ENCODE measurements around the gene ACSL1.
A peak's percentile ranks its signal among the peaks of the same experiment; 100 is the strongest.
"Not testable (repeated sequence)": the region's sequence is repeated elsewhere in the genome, so short reads cannot be mapped to it uniquely, and the experiment has no call there.

Gene ACSL1

DNA sequence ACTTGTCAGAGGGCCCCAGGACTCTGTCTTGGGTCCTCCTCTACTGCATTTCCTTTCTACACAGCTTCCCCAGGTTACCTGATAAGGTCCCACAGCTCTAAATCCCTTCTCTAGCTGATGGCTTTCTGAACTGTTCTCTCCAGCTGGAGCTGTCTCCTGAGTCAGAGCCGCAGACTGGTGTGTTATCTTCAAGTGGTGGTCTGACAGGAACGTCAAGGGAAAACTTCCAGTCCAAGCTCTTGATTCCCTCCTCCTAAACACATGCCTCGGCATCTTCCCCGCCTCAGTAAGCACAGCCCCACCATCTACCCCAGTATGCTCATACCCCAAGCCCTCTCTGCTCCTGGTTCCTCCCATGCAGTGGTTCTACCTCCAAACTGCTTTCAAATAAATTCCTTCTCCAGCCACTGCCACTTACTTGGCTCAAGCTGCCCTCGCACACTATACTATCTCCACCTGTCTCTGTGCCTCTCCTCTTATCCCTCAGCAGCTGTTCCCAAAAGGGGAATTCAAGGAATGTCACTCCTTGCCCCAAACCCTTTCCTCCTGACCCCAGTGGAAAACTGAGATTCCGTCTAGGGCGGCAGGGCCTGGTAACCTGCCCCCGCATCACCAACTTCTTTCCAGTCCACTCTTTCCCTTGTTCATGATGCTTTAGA is 74.7 kb downstream of the ACSL1 start:
- DNase-seq: no peak

DNA sequence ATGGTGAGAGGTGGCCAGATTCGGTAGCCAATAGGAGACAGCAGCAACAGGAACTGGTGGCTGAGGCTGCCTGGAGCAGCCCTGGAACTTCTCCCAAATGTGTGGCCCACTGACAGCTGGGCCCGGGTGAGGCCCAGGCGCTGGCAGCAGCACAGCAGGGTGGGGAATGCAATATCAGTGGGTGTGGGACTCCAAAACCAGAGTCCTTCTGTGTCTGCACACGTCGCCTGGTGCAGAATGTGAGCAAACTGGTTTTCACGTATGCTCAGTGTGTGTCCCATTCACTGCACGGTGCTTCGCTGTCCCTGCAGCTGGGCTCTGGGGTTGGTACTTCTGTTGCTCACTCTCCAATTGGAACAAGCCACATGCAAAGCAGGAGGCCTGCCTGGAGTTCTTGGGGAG is 77.5 kb downstream of the ACSL1 start:
- no peak for DNase-seq

DNA sequence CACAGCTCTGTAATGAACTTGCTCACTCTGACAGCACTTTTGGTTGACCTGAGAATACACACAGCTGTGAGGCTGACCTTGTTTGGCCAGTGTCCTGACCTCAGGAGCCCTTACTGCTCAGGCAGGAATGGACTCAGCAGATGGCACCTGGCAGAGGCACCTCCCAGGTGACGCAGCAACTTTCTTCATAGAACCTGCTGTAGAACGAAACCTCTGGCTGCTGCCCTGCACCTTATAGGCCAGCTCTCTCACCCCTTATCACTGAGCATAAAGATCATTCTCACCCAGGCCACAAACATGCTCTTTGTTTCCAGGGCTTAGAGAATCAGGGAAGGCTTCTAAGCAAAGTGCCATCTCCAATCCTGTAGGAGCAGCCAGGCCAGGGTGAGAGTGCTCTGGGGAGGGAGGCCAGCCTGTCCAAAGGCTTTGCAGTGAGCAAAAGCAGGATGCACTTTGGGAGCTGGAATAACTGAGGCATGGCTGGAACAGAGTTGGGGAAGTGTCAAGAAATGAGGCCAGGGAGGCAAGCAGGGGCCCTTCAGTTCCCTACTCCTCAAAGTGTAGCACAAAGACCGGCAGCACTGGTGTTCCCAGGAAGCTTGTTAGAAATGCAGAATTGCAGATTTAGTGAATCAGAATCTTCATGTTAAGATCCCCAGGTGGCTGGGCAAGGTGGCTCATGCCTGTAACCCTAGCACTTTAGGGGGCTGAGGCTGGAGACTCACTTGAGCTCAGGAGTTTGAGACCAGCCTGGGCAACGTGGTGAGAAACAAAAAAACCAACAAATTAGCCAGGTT is 78.5 kb downstream of the ACSL1 start:
- DNase-seq: no peak

- DNase-seq: peak; percentile 71
Observed at GRCh38 chr4:184745831-184746795, 79.7 kb downstream of the ACSL1 start.

- no peak for DNase-seq
Observed at GRCh38 chr4:184744236-184744635, 81.5 kb downstream of the ACSL1 start.

DNA sequence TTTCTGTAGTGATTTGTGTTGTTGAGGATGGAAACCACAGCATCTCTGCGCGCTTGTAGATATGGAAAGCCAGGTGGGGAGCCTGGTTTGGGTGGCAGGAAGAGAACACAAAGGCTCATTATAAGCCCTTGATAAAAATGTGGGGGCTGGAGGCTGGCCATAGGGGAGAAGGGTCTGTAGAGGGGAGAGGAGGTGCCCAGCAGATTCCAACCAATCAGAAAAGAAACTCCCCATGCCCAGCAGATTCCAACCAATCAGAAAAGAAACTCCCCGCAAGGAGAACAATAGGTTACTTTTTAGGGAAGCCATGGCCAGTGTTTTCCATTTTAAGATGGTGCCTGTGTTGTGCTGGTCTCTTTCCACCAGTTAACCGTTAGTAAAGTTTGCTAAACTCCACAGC is 82.1 kb downstream of the ACSL1 start:
- no peak for DNase-seq

GRCh38 chr4:184741651-184742050 is 84.1 kb downstream of the ACSL1 start:
- DNase-seq: not testable (repeated sequence)

GRCh38 chr4:184740980-184741391 is 84.8 kb downstream of the ACSL1 start:
- DNase-seq: no peak

DNA sequence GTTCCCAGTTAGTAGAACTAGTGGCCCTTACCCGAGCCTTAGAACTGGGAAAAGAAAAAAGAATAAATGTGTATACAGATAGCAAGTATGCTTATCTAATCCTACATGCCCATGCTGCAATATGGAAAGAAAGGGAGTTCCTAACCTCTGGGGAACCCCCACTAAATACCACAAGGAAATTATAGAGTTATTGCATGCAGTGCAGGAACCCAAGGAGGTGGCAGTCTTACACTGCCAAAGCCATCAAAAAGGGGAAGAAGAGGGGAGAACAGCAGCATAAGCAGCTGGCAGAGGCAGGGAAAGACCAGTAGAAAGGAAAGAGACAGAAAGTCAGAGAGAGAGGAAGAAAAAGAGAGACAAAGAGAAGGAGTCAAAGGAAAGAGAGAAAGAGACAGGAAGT is 86.2 kb downstream of the ACSL1 start:
- not testable (repeated sequence) for DNase-seq

DNA sequence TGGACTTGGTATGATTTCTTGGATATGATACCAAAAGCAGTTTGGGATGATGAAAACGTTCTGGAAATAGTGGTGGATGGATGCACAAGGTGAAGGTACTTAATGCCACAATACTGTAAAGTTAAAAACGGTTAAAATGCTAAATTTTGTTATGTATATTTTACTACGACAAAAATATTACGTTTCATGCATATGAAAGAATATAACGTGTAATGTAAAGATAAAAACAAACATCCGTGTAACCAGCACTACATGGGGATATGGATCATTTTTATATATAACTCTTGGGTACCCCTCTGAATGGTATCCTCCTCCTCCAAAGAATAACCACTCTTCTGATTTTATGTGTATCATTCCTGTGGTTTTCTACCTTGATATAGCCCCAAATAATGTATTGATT is 91.0 kb downstream of the ACSL1 start:
- DNase-seq: no peak

GRCh38 chr4:184733654-184734524 is 91.9 kb downstream of the ACSL1 start, which contains the start of gene CENPU:
Gene CENPU, minus strand, starts transcription at chr4:184734096. Its CDS starts 34 bp downstream, at chr4:184734062.
- DNase-seq: peak; percentile 95

DNA sequence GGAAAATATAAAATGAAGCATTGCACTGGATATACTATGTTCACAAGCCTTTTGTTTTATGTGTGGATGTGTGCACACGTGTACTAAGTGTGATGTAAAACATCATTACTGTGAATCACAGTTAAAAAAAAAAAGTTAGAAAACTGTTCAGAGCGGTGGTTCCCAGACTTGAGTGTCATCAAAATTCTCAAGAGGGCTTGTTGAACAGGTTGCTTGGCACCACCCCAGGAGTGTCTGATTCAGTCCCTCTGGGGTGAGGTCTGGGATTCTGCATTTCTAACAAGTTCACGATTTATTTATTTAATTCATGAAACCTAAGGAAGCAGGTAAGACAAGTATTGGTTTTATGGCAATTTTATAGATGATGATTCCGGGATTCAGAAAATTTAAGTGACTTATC is 93.6 kb downstream of the ACSL1 start:
- DNase-seq: no peak

DNA sequence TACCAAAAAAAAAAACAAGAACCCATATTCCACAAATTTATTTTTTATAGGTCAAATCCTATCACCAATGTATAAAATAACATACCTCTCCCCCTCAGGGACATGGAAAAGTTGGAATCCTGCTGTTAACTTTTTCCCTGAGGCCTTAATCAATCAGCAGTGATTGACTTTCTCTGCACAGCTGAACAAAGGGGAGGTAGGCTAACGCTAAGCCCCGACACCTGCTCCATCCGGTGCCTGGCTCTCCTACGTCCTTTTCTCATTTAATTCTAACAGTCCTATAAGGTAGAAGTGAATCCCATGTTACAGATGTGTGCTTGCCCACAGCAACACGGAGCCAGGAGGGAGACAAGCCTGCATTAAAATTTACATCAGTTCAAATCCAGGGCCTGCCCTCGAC is 94.7 kb downstream of the ACSL1 start:
- no peak for DNase-seq

- DNase-seq: no peak
Observed at GRCh38 chr4:184729946-184730345, 95.8 kb downstream of the ACSL1 start.

DNA sequence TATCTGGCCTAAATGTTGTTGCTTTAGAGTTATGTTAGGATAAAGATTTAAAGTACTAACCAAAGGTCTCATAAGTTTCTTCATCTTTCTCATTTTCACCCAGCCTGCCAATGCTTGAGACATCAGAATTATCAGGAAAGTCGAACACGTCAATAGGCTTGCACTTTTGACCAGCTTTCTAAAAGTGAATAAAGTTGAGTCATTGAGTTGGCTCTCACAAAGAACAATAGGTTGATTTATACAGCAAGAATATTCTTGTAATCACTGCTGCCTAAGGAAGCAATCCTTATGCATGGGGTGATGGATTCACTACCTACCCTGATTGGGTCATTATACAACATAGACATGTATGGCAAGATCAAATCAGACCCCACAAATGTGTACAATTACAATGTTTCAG is 96.9 kb downstream of the ACSL1 start:
- DNase-seq: no peak

GRCh38 chr4:184727430-184727829 is 98.3 kb downstream of the ACSL1 start:
- no peak for DNase-seq

- DNase-seq: no peak
Observed at GRCh38 chr4:184722798-184723197, 103.0 kb downstream of the ACSL1 start.

- DNase-seq: no peak
Observed at GRCh38 chr4:184721254-184721653, 104.5 kb downstream of the ACSL1 start.

- no peak for DNase-seq
Observed at GRCh38 chr4:184719407-184719806, 106.4 kb downstream of the ACSL1 start.

- no peak for DNase-seq
Observed at GRCh38 chr4:184715526-184715925, 110.2 kb downstream of the ACSL1 start.

- no peak for DNase-seq
Observed at GRCh38 chr4:184713887-184714286, 111.9 kb downstream of the ACSL1 start.

GRCh38 chr4:184712322-184712721 is 113.4 kb downstream of the ACSL1 start:
- DNase-seq: no peak

Measured in stimulated activated CD4-positive, alpha-beta T cell treated with anti-CD3 and anti-CD28 coated beads, Interleukin-4, amount 100 ng/mL, for 1 hour (primary cell).